NAMALWA (cell line): ENCODE data around the gene EID2.

Source experiments
- DNase-seq: peaks from one replicate; pipeline ENCODE4 v3.0.0-alpha.2; 2015; ENCODE audit warnings: low spot score

EID2 gene

GRCh38 chr19:39533791-39534190, 6.2 kb downstream of the EID2 start:
- DNase-seq = no peak

- no peak for DNase-seq
Measured at GRCh38 chr19:39533003-39533512, 6.9 kb downstream of the EID2 start.

- peak; percentile 97 for DNase-seq
Measured at GRCh38 chr19:39532233-39533002, 7.5 kb downstream of the EID2 start, which contains the start of gene EID2B. TSS of gene EID2B (minus strand) at chr19:39532852. CDS start at chr19:39532802, 50 bp downstream.

GRCh38 chr19:39531834-39532232, 8.1 kb downstream of the EID2 start:
- DNase-seq = no peak

GRCh38 chr19:39525205-39525604, 14.8 kb downstream of the EID2 start:
- DNase-seq = no peak

GRCh38 chr19:39524495-39524894, 15.5 kb downstream of the EID2 start:
- DNase-seq = no peak

GRCh38 chr19:39520541-39521484, 19.1 kb downstream of the EID2 start:
- DNase-seq = no peak

GRCh38 chr19:39518975-39519374, 21.0 kb downstream of the EID2 start:
- DNase-seq = no peak

GRCh38 chr19:39518458-39518857, 21.5 kb downstream of the EID2 start:
- no peak for DNase-seq

GRCh38 chr19:39517432-39517831, 22.5 kb downstream of the EID2 start:
- no peak for DNase-seq

- peak; percentile 26 for DNase-seq
Measured at GRCh38 chr19:39516270-39516669, 23.7 kb downstream of the EID2 start.

- no peak for DNase-seq
Measured at GRCh38 chr19:39515551-39516191, 24.3 kb downstream of the EID2 start.

- peak; percentile 54 for DNase-seq
Measured at GRCh38 chr19:39514840-39515550, 25.0 kb downstream of the EID2 start, which contains the start of gene SELENOV. TSS of gene SELENOV (plus strand) at chr19:39515139. CDS start at chr19:39515213, 74 bp downstream.

GRCh38 chr19:39512988-39513387, 27.0 kb downstream of the EID2 start:
- peak; percentile 19 for DNase-seq

GRCh38 chr19:39509233-39509632, 30.7 kb downstream of the EID2 start:
- DNase-seq = peak; percentile 2

GRCh38 chr19:39508629-39509028, 31.3 kb downstream of the EID2 start:
- DNase-seq = no peak

GRCh38 chr19:39507715-39508364, 32.1 kb downstream of the EID2 start:
- DNase-seq = no peak

- DNase-seq = no peak
Measured at GRCh38 chr19:39506944-39507714, 32.8 kb downstream of the EID2 start.

- no peak for DNase-seq
Measured at GRCh38 chr19:39506598-39506943, 33.4 kb downstream of the EID2 start.
